H9 (cell line): ENCODE results near the gene CNOT10. TPM values are rescaled to one million over a fixed set of nuclear protein-coding genes. Genes with fewer than 3 reads are reported as not detected.
A peak's percentile ranks its signal among the peaks of the same experiment; 100 is the strongest.
"Not testable (repeated sequence)": the region's sequence is repeated elsewhere in the genome, so short reads cannot be mapped to it uniquely, and the experiment has no call there.

Experiments used
- DNase-seq: peaks from one replicate; pipeline ENCODE4 v3.0.0-alpha.2; 2017
- H2AFZ ChIP-seq: one replicate; pipeline ENCODE4 v1.6.1; 2013; ENCODE audit warnings: mild to moderate bottlenecking, low read length, control low read depth, moderate library complexity
- H2AK5ac ChIP-seq: 2 replicates; pipeline ENCODE4 v1.6.1; 2013; ENCODE audit warnings: low read length, control low read depth, mixed read lengths; ENCODE audit not compliant: insufficient read length
- H2BK120ac ChIP-seq: one replicate; pipeline ENCODE4 v1.6.1; 2013; ENCODE audit warnings: low read depth, mild to moderate bottlenecking, low read length, control low read depth, inconsistent platforms; ENCODE audit not compliant: poor library complexity, severe bottlenecking
- H2BK12ac ChIP-seq: 2 replicates; pipeline ENCODE4 v1.6.1; 2013; ENCODE audit warnings: low read length, control low read depth, mixed read lengths, low read depth; ENCODE audit not compliant: insufficient read length
- H2BK15ac ChIP-seq: 2 replicates; pipeline ENCODE4 v1.6.1; 2013; ENCODE audit warnings: low read depth, low read length, control low read depth
- H2BK20ac ChIP-seq: one replicate; pipeline ENCODE4 v1.6.1; 2013; ENCODE audit warnings: low read depth, mild to moderate bottlenecking, low read length, control low read depth, inconsistent platforms; ENCODE audit not compliant: poor library complexity, severe bottlenecking
- H2BK5ac ChIP-seq: 2 replicates; pipeline ENCODE4 v1.6.1; 2013; ENCODE audit warnings: low read length, control low read depth, mixed read lengths; ENCODE audit not compliant: insufficient read length
- H3K14ac ChIP-seq: 2 replicates; pipeline ENCODE4 v1.6.1; 2013; ENCODE audit warnings: low read length, control low read depth; ENCODE audit not compliant: insufficient read depth
- H3K18ac ChIP-seq: 2 replicates; pipeline ENCODE4 v1.6.1; 2013; ENCODE audit warnings: low read depth, mild to moderate bottlenecking, mixed read lengths, low read length, control low read depth; ENCODE audit not compliant: insufficient read length
- H3K23ac ChIP-seq: 2 replicates; pipeline ENCODE4 v1.6.1; 2013; ENCODE audit warnings: low read length, control low read depth, mixed read lengths, low read depth; ENCODE audit not compliant: insufficient read length
- H3K23me2 ChIP-seq: 2 replicates; pipeline ENCODE4 v1.6.1; 2013; ENCODE audit warnings: low read depth, mild to moderate bottlenecking, mixed read lengths, low read length, control low read depth; ENCODE audit not compliant: insufficient read length, poor library complexity, severe bottlenecking
- H3K27ac ChIP-seq: 2 replicates; pipeline ENCODE4 v1.5.1; 2013; ENCODE audit warnings: low read length, control low read depth, mixed read lengths, low read depth; ENCODE audit not compliant: insufficient read length
- H3K27me3 ChIP-seq: 2 replicates; pipeline ENCODE4 v1.6.1; 2013; ENCODE audit warnings: low read length, control low read depth, inconsistent platforms; ENCODE audit not compliant: insufficient read depth
- H3K4ac ChIP-seq: 2 replicates; pipeline ENCODE4 v1.6.1; 2013; ENCODE audit warnings: low read depth, mild to moderate bottlenecking, control low read depth, inconsistent platforms, low read length, moderate library complexity
- H3K4me1 ChIP-seq: 2 replicates; pipeline ENCODE4 v1.6.1; 2013; ENCODE audit warnings: low read length, control low read depth, inconsistent platforms; ENCODE audit not compliant: insufficient read depth
- H3K4me2 ChIP-seq: 2 replicates; pipeline ENCODE4 v1.6.1; 2013; ENCODE audit warnings: low read length, control low read depth, mixed read lengths; ENCODE audit not compliant: insufficient read length, insufficient read depth
- H3K56ac ChIP-seq: 2 replicates; pipeline ENCODE4 v1.6.1; 2013; ENCODE audit warnings: low read depth, mild to moderate bottlenecking, mixed read lengths, low read length, control low read depth; ENCODE audit not compliant: insufficient read length
- H3K79me1 ChIP-seq: 2 replicates; pipeline ENCODE4 v1.6.1; 2013; ENCODE audit warnings: low read depth, mild to moderate bottlenecking, moderate library complexity, low read length, control low read depth, inconsistent platforms; ENCODE audit not compliant: insufficient read depth, poor library complexity, severe bottlenecking
- H3K79me2 ChIP-seq: 2 replicates; pipeline ENCODE4 v1.6.1; 2013; ENCODE audit warnings: low read length, control low read depth, inconsistent platforms; ENCODE audit not compliant: insufficient read depth
- H3K9ac ChIP-seq: 2 replicates; pipeline ENCODE4 v1.6.1; 2013; ENCODE audit warnings: low read length, control low read depth, mixed read lengths; ENCODE audit not compliant: insufficient read length; ENCODE audit errors: extremely low read depth
- H3K9me3 ChIP-seq: one replicate; pipeline ENCODE4 v1.6.1; 2013; ENCODE audit warnings: low read depth, low read length, inconsistent platforms; ENCODE audit not compliant: control insufficient read depth
- H3T11ph ChIP-seq: one replicate; pipeline ENCODE4 v1.6.1; 2013; ENCODE audit warnings: mild to moderate bottlenecking, low read length, control low read depth, inconsistent platforms
- H4K20me1 ChIP-seq: one replicate; pipeline ENCODE4 v1.6.1; 2013; ENCODE audit not compliant: control insufficient read depth, insufficient read length, insufficient read depth
- H4K5ac ChIP-seq: 2 replicates; pipeline ENCODE4 v1.6.1; 2013; ENCODE audit warnings: low read depth, mild to moderate bottlenecking, mixed read lengths, low read length, control low read depth; ENCODE audit not compliant: insufficient read length
- H4K8ac ChIP-seq: replicated peaks from 2 replicates; pipeline ENCODE4 v1.6.1; 2013; ENCODE audit warnings: low read length, control low read depth, mixed read lengths, low read depth; ENCODE audit not compliant: insufficient read length
- H4K91ac ChIP-seq: 2 replicates; pipeline ENCODE4 v1.6.1; 2013; ENCODE audit warnings: low read depth, mild to moderate bottlenecking, moderate library complexity, mixed read lengths, low read length, control low read depth; ENCODE audit not compliant: insufficient read length
- H3K27ac Mint-ChIP-seq, 3 experiments: 2 replicates in 2 of 3; 3 replicates in 1 of 3; pipeline ENCODE4 v1.8.0; 2020 to 2021; ENCODE audit warnings: mixed read lengths in 3 of 3, mild to moderate bottlenecking in 1 of 3, moderate library complexity in 1 of 3
- H3K27me3 Mint-ChIP-seq: 2 replicates; pipeline ENCODE4 v1.8.0; 2021; ENCODE audit warnings: low read depth, mild to moderate bottlenecking, moderate library complexity, mixed read lengths
- H3K36me3 Mint-ChIP-seq, 3 experiments: 2 replicates in 2 of 3; 3 replicates in 1 of 3; pipeline ENCODE4 v1.8.0; 2020 to 2021; ENCODE audit warnings: low read depth in 3 of 3, mixed read lengths in 3 of 3; ENCODE audit not compliant: insufficient read depth in 1 of 3
- H3K4me1 Mint-ChIP-seq, 2 experiments: 2 replicates each; pipeline ENCODE4 v1.8.0; 2020; ENCODE audit warnings: mixed read lengths in 2 of 2
- H3K4me3 Mint-ChIP-seq, 2 experiments: 2 replicates in 1 of 2; 3 replicates in 1 of 2; pipeline ENCODE4 v1.8.0; 2020 to 2021; ENCODE audit warnings: mild to moderate bottlenecking in 2 of 2, mixed read lengths in 2 of 2, moderate library complexity in 1 of 2
- H3K9me3 Mint-ChIP-seq, 2 experiments: 2 replicates in 1 of 2; 3 replicates in 1 of 2; pipeline ENCODE4 v1.8.0; 2020; ENCODE audit warnings: mild to moderate bottlenecking in 2 of 2, mixed read lengths in 2 of 2, moderate library complexity in 1 of 2
- WGBS: extraction: QIAGEN DNeasy Blood & Tissue Kit; methylation state at CpG from one replicate; pipeline ENCODE4 v1.1.7; 2013; ENCODE audit warnings: missing lambda C conversion rate, low lambda C conversion rate, mixed read lengths; ENCODE audit not compliant: insufficient read length; ENCODE audit errors: extremely low coverage; 5-methylcytosine and 5-hydroxymethylcytosine counted together
- total RNA-seq: library from RNA; stranded (reverse); gene quantifications from 2 replicates; pipeline ENCODE4 v1.2.1, GENCODE V29; 2021
- TF ChIP-seq, protein P1 (sequence below): fragments of 200-600 bp; sonication (generic); conservative IDR thresholded peaks from 3 replicates; pipeline ENCODE4 v1.8.0; 2021; ENCODE audit warnings: antibody characterized with exemption, mild to moderate bottlenecking

Gene CNOT10
- total RNA-seq, 1 experiment from 2014 or later: 55.4 TPM

DNA sequence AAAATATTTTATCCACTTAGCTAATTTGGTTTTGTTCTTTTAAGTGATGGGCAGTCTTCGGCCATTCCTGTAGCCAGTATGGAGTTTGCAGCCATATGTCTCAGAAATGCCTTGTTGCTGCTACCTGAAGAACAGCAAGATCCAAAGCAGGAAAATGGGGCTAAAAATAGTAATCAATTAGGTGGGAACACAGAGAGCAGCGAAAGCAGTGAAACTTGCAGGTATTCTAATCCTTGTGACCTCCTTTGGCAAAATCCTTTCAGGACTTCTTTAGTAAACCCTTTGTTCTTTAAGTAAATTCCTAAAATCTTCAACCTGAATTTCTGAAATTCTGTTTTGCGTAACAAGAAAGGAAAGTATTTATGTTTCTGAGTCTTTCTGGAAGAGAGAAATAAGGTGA is 49.8 kb downstream of the CNOT10 start:
- H2BK5ac ChIP-seq: no peak overlapping the region
- no peak overlapping the region for H3K23ac ChIP-seq
- H2BK120ac ChIP-seq: no peak overlapping the region
- no peaks in the 10 kb centered on the region for H3K9me3 ChIP-seq
- no CpG with 5 or more reads among the region's 3 CpGs for WGBS
- DNase-seq: no peak
- no peaks in the 10 kb centered on the region for H3K27me3 ChIP-seq
- no peak overlapping the region for H3K9ac ChIP-seq
- no peak overlapping the region for H4K5ac ChIP-seq
- H3K18ac ChIP-seq: no peak overlapping the region
- no peaks in the 10 kb centered on the region for H3K79me2 ChIP-seq
- H4K8ac ChIP-seq: no peak overlapping the region
- TF ChIP-seq, protein P1, sequence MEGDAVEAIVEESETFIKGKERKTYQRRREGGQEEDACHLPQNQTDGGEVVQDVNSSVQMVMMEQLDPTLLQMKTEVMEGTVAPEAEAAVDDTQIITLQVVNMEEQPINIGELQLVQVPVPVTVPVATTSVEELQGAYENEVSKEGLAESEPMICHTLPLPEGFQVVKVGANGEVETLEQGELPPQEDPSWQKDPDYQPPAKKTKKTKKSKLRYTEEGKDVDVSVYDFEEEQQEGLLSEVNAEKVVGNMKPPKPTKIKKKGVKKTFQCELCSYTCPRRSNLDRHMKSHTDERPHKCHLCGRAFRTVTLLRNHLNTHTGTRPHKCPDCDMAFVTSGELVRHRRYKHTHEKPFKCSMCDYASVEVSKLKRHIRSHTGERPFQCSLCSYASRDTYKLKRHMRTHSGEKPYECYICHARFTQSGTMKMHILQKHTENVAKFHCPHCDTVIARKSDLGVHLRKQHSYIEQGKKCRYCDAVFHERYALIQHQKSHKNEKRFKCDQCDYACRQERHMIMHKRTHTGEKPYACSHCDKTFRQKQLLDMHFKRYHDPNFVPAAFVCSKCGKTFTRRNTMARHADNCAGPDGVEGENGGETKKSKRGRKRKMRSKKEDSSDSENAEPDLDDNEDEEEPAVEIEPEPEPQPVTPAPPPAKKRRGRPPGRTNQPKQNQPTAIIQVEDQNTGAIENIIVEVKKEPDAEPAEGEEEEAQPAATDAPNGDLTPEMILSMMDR: no peak
- peaks cover 25 to 58% (median 55%) of the 10 kb centered on the region in 3 experiments; a peak in 6 of 7 replicates for H3K36me3 Mint-ChIP-seq
- H3K27ac Mint-ChIP-seq: peak overlapping the region; percentile 82 to 97 (median 95)
- no peak overlapping the region for H3T11ph ChIP-seq
- no peak overlapping the region for H2AK5ac ChIP-seq
- H4K91ac ChIP-seq: no peak overlapping the region
- no peaks in the 10 kb centered on the region; the same call in 1 of the 2 replicates for H3K4me1 ChIP-seq
- H2BK12ac ChIP-seq: no peak overlapping the region
- H3K27ac ChIP-seq: peak overlapping the region; percentile 68
- H3K9me3 Mint-ChIP-seq: no peaks in the 10 kb centered on the region
- no peaks in the 10 kb centered on the region for H3K27me3 Mint-ChIP-seq
- H3K4me3 Mint-ChIP-seq: no peak overlapping the region
- H2BK15ac ChIP-seq: no peak overlapping the region
- H2BK20ac ChIP-seq: no peak overlapping the region
- H3K4ac ChIP-seq: no peak overlapping the region
- H3K79me1 ChIP-seq: no peaks in the 10 kb centered on the region
- H2AFZ ChIP-seq: no peak overlapping the region
- H4K20me1 ChIP-seq: no peaks in the 10 kb centered on the region
- H3K23me2 ChIP-seq: no peaks in the 10 kb centered on the region
- no peak overlapping the region for H3K4me2 ChIP-seq
- H3K14ac ChIP-seq: no peak overlapping the region
- H3K4me1 Mint-ChIP-seq: peaks cover 14% of the 10 kb centered on the region in 2 experiments
- no peak overlapping the region for H3K56ac ChIP-seq

DNA sequence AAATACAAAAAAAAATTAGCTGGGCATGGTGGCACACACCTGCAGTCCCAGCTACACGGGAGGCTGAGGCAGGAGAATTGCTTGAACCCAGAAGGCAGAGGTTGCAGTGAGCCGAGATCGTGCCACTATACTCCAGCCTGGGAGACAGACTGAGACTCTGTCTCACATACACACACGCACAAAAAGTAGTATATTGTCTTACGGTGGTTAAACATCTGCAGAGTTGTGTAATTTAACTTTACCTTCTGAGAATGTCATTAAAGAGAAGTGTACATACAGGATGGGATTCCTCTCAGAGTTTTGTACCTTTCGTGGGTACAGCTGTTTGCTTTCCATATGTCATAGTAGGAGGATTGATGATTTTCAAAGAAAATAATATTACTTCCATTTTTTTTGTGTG is 58.5 kb downstream of the CNOT10 start:
- not testable (repeated sequence) for H3K23ac ChIP-seq, H3K4me3 Mint-ChIP-seq, H2BK15ac ChIP-seq, H3K27me3 Mint-ChIP-seq, H4K20me1 ChIP-seq, H3K79me2 ChIP-seq, H3K18ac ChIP-seq, H2BK120ac ChIP-seq, H2BK20ac ChIP-seq, H2BK12ac ChIP-seq, H3K56ac ChIP-seq, H3K9me3 Mint-ChIP-seq, H3K4ac ChIP-seq, H4K8ac ChIP-seq, H2AFZ ChIP-seq, H3K9me3 ChIP-seq, H3K23me2 ChIP-seq, H3K4me1 Mint-ChIP-seq, H3K27ac ChIP-seq, H3K27me3 ChIP-seq, H3K4me2 ChIP-seq, DNase-seq, H3K14ac ChIP-seq, H3K9ac ChIP-seq, H3K4me1 ChIP-seq, H2BK5ac ChIP-seq, H3K79me1 ChIP-seq, H4K5ac ChIP-seq, H2AK5ac ChIP-seq, H4K91ac ChIP-seq, H3T11ph ChIP-seq
- H3K27ac Mint-ChIP-seq: 0 out of 7 replicates have a peak overlapping the region, but pooled peaks of 1 of the 3 experiments have one; percentile 5
- WGBS: no CpG with 5 or more reads among the region's 6 CpGs
- peaks cover 39 to 68% (median 63%) of the 10 kb centered on the region in 3 experiments for H3K36me3 Mint-ChIP-seq
